Astrocyte of the spinal cord (primary cell): Measurements from ENCODE around the gene MAN1A1.

Experiments used
- DNase-seq: peaks from one replicate; pipeline ENCODE4 v3.0.0; 2011; ENCODE audit warnings: low read depth, low spot score
- H3K4me3 ChIP-seq: 2 replicates; pipeline ENCODE4 v1.5.1; 2011; ENCODE audit warnings: low read depth, mild to moderate bottlenecking, low read length, moderate library complexity
- in situ Hi-C: cut with HindIII; loops from 2 replicates; pipeline ENCODE4 v1.10.0; 2017; ENCODE audit warnings: low sequenced_read_pairs
- TF ChIP-seq, protein P1 (sequence below): IDR thresholded peaks from 2 replicates; pipeline ENCODE4 v1.5.1; 2012; ENCODE audit warnings: low read depth, mild to moderate bottlenecking, low read length, inconsistent platforms

MAN1A1 gene

DNA sequence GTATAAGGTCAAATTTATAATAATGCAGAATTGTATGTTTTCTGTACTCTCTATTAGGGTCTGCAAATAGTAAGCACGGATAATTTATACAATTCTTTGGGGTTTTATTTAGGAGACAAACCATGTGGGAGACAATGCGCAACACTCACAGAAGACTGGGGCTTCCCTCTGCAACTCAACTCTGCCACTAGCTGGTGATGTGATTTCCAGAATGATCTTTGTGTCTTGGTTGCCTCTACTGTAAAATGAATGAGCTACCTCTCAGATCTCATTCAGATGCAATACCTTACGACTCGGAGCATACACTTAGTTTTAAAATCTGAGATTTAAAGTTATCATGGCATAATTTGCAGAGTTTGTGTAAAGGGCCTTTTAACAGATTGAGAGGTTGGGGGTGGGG lies 6.4 kb downstream of the MAN1A1 start:
- TF ChIP-seq, protein P1, sequence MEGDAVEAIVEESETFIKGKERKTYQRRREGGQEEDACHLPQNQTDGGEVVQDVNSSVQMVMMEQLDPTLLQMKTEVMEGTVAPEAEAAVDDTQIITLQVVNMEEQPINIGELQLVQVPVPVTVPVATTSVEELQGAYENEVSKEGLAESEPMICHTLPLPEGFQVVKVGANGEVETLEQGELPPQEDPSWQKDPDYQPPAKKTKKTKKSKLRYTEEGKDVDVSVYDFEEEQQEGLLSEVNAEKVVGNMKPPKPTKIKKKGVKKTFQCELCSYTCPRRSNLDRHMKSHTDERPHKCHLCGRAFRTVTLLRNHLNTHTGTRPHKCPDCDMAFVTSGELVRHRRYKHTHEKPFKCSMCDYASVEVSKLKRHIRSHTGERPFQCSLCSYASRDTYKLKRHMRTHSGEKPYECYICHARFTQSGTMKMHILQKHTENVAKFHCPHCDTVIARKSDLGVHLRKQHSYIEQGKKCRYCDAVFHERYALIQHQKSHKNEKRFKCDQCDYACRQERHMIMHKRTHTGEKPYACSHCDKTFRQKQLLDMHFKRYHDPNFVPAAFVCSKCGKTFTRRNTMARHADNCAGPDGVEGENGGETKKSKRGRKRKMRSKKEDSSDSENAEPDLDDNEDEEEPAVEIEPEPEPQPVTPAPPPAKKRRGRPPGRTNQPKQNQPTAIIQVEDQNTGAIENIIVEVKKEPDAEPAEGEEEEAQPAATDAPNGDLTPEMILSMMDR, result no peak
- no peak overlapping the region for H3K4me3 ChIP-seq
- in situ Hi-C loops, result no loop called here
- DNase-seq, result no peak

GRCh38 chr6:119342430-119342829 lies 7.1 kb downstream of the MAN1A1 start:
- in situ Hi-C loops, result no loop called here
- TF ChIP-seq, protein P1, result no peak
- DNase-seq, result no peak
- no peak overlapping the region for H3K4me3 ChIP-seq

- in situ Hi-C loops, result no loop called here
- TF ChIP-seq, protein P1, result no peak
- DNase-seq, result no peak
Measured at GRCh38 chr6:119340796-119341487, 8.6 kb downstream of the MAN1A1 start.

GRCh38 chr6:119339941-119340456 lies 9.6 kb downstream of the MAN1A1 start:
- no peak overlapping the region for H3K4me3 ChIP-seq
- TF ChIP-seq, protein P1, result no peak
- no peak for DNase-seq
- in situ Hi-C loops, result no loop called here

More at GRCh38 chr6:119340796-119341487, 8.6 kb downstream of the MAN1A1 start:
- no peak overlapping the region for H3K4me3 ChIP-seq

- no peak overlapping the region for H3K4me3 ChIP-seq
- no peak for DNase-seq
- TF ChIP-seq, protein P1, result no peak
- in situ Hi-C loops, result no loop called here
Measured at GRCh38 chr6:119337762-119338161, 11.8 kb downstream of the MAN1A1 start.

DNA sequence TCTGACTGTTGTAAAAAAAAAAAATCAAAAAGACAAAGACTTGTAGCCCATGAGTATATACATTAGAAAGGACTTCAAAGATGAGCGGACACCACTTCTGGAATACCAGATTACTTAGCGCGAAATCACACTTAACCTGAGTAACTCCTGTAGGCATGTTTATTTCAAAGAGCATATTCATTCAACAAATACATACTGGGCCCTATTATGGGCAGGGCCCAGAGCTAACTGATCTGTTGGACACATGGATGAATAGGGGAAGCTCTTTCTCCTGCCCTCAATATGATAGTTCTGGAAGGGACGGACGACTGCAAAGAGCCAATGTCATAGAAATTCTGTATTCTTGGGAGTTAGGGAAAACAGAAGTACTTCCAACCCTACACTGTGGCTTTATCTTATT lies 12.3 kb downstream of the MAN1A1 start:
- H3K4me3 ChIP-seq, result no peak overlapping the region
- TF ChIP-seq, protein P1, result no peak
- in situ Hi-C loops, result no loop called here
- DNase-seq, result no peak
